Breast epithelium (tissue), 3 donors: ENCODE data around the gene LRGUK.

Experiments
- POLR2AphosphoS5 ChIP-seq, 3 donors: sonication (generic); formaldehyde crosslinking; IDR thresholded peaks; one replicate each; pipeline ENCODE4 v1.6.1; 2017; ENCODE audit warnings: antibody characterized with exemption in 3 of 3
- TF ChIP-seq, protein P1 (sequence below), 3 donors: fragments of 450-650 bp; IDR thresholded peaks; one replicate each; pipeline ENCODE4 v1.5.1; 2016 to 2017; ENCODE audit warnings: antibody characterized with exemption in 3 of 3, mild to moderate bottlenecking in 3 of 3, moderate library complexity in 3 of 3

DNA sequence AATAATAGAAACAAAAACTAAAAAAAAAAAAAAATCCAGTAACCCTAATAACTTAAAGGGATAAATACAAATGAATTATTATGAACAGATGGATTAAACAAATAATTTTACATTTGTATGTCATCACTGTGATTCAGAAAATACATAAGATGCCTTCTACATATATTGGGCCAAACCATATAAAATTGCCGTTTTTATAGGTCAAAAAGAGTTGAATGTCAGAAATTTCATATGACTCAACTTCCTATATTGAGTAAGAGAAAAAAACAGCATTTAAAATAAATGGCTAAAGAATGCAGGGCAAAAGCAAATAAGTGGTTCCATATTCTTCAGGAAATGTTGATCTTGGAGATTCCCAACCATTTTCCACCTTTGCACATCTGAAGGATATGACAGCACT lies 180.2 kb downstream of the LRGUK start:
- TF ChIP-seq, protein P1, sequence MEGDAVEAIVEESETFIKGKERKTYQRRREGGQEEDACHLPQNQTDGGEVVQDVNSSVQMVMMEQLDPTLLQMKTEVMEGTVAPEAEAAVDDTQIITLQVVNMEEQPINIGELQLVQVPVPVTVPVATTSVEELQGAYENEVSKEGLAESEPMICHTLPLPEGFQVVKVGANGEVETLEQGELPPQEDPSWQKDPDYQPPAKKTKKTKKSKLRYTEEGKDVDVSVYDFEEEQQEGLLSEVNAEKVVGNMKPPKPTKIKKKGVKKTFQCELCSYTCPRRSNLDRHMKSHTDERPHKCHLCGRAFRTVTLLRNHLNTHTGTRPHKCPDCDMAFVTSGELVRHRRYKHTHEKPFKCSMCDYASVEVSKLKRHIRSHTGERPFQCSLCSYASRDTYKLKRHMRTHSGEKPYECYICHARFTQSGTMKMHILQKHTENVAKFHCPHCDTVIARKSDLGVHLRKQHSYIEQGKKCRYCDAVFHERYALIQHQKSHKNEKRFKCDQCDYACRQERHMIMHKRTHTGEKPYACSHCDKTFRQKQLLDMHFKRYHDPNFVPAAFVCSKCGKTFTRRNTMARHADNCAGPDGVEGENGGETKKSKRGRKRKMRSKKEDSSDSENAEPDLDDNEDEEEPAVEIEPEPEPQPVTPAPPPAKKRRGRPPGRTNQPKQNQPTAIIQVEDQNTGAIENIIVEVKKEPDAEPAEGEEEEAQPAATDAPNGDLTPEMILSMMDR (IDR thresholded peaks at IDR 0.05), result no peak
- no peak for TF ChIP-seq POLR2AphosphoS5 (IDR thresholded peaks at IDR 0.05)
